Body of pancreas (tissue), 4 donors: Measurements from ENCODE around the gene KRTAP10-2. TPM values are rescaled to one million over a fixed set of nuclear protein-coding genes. Genes with fewer than 3 reads are reported as not detected.
"Not testable (repeated sequence)": the region's sequence is repeated elsewhere in the genome, so short reads cannot be mapped to it uniquely, and the experiment has no call there.

Experiments
- ATAC-seq: fragments of 150-250 bp; one replicate; pipeline ENCODE4 v1.9.1; 2016
- DNase-seq, 4 donors: peaks; one replicate each; pipeline ENCODE4 v3.0.0-alpha.2; 2019
- H3K27ac ChIP-seq, 4 donors: fragments of 200-600 bp; sonication (generic); 1 replicate in 3 of 4; 2 replicates in 1 of 4; pipeline versions ENCODE4 v1.5.1 to v1.6.1; 2016 to 2019; ENCODE audit warnings: mild to moderate bottlenecking in 1 of 4, mixed read lengths in 1 of 4, moderate library complexity in 1 of 4
- H3K27me3 ChIP-seq, 2 donors: fragments of 200-600 bp; sonication (generic); one replicate each; pipeline ENCODE4 v1.6.0; 2016; ENCODE audit warnings: mild to moderate bottlenecking in 1 of 2
- H3K36me3 ChIP-seq, 2 donors: fragments of 200-600 bp; sonication (generic); replicated peaks in 1 of 2; 2 replicates each; pipeline ENCODE4 v1.5.1; 2016; ENCODE audit warnings: low read depth in 2 of 2; ENCODE audit not compliant: insufficient read depth in 1 of 2
- H3K4me1 ChIP-seq: fragments of 200-600 bp; sonication (generic); one replicate; pipeline ENCODE4 v1.6.0; 2016
- H3K4me3 ChIP-seq, 2 donors: fragments of 200-600 bp; sonication (generic); 1 replicate in 1 of 2; 2 replicates in 1 of 2; pipeline ENCODE4 v1.5.1; 2016 to 2019
- H3K9me3 ChIP-seq, 3 donors: fragments of 200-600 bp; sonication (generic); 1 replicate in 2 of 3; 2 replicates in 1 of 3; pipeline ENCODE4 v1.5.1; 2016
- POLR2A ChIP-seq, 3 donors: fragments of 450-650 bp; IDR thresholded peaks; one replicate each; pipeline ENCODE4 v1.6.1; 2016; ENCODE audit warnings: antibody characterized with exemption in 3 of 3, mild to moderate bottlenecking in 2 of 3
- WGBS, 2 donors: methylation state at CpG; one replicate each; pipeline ENCODE4 v1.1.5; 2017; 5-methylcytosine and 5-hydroxymethylcytosine counted together
- intact Hi-C: fragments of 100-400 bp; cut with DNase I; formaldehyde crosslinking; loops from one replicate; pipeline ENCODE4 v1.15.1; 2023
- total RNA-seq, 2 donors: library from RNA; depleted of rRNA; stranded (reverse); fragments of >200 nt; gene quantifications; one replicate each; pipeline ENCODE4 v1.1.0, GENCODE V29; 2016
- TF ChIP-seq, protein P1 (sequence below), 7 experiments: fragments of 450-650 bp in 4 of 7; fragments of 200-600 bp in 3 of 7; sonication (generic) in 3 of 7; IDR thresholded peaks; one replicate each; pipeline ENCODE4 v1.5.1; 2016 to 2019; ENCODE audit warnings: antibody characterized with exemption in 7 of 7

Gene KRTAP10-2
- total RNA-seq, 2 donors from 2014 or later = not detected

DNA sequence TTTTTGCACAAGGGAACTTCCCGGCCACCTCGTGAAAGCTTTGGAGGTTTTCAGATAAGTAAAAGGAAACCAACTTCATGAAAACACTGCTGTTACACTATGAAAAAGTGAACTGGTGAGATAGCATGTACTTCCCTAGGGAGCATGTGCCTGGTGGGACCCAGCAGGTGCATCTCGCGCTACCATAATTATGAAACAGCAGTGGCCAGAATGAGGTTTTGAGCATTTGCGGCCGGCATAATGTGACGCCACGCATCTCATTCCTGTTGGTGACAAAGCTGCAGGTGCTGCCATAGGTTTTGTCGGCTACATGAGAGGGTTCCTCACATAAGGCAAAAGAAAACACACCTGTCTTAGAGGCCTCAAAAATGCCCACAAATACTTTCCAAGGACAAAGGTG lies 5.6 kb upstream of the KRTAP10-2 start:
- Histone ChIP-seq H3K9me3 (no peaks in the 10 kb centered on the region), H3K36me3 (no peaks in the 10 kb centered on the region), H3K27ac (no peak overlapping the region), H3K27me3 (no peaks in the 10 kb centered on the region), H3K4me3 (no peak overlapping the region), H3K4me1 (no peaks in the 10 kb centered on the region)
- TF ChIP-seq POLR2A (IDR thresholded peaks at IDR 0.05) = no peak
- TF ChIP-seq, protein P1, sequence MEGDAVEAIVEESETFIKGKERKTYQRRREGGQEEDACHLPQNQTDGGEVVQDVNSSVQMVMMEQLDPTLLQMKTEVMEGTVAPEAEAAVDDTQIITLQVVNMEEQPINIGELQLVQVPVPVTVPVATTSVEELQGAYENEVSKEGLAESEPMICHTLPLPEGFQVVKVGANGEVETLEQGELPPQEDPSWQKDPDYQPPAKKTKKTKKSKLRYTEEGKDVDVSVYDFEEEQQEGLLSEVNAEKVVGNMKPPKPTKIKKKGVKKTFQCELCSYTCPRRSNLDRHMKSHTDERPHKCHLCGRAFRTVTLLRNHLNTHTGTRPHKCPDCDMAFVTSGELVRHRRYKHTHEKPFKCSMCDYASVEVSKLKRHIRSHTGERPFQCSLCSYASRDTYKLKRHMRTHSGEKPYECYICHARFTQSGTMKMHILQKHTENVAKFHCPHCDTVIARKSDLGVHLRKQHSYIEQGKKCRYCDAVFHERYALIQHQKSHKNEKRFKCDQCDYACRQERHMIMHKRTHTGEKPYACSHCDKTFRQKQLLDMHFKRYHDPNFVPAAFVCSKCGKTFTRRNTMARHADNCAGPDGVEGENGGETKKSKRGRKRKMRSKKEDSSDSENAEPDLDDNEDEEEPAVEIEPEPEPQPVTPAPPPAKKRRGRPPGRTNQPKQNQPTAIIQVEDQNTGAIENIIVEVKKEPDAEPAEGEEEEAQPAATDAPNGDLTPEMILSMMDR (IDR thresholded peaks at IDR 0.05) = no peak
- 52 to 56% methylated on average over 9 of the region's 9 CpGs for WGBS, 2 donors
- ATAC-seq (no peak), DNase-seq (no peak)
- intact Hi-C loops = no loop called here

DNA sequence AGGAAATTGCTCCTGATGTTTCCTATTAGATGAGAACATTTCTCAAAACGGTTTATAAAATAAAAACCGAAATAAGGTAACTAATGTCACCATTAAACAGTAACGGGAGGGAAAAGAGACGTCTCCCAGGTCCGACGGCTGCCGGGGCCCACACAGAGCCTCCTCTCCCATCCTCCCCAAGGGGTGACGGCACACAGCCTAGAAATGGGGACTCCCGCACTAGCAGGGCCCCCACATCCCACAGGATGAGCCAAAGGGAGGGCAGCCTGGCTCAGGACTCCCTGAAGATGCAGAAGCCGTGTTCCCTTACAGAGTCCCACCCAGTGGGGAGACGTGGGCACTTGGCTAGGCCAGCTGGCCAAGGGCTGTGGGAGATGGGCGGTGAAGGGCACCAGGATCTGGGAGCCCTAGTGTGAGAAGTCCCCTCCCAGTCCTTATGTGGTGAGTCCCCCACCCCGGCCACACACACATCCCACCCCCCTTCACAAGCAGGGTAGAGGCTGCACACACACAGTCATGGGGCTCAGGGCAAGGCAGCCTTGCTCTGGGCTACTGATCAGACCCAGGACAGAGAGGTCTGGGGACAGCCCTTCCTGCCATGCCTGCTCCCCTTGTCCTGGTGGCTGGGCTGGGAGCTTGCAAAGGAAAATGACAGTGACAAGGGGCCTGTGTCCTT lies 4.0 kb upstream of the KRTAP10-2 start:
- ATAC-seq = no peak
- Histone ChIP-seq H3K27ac (no peak overlapping the region), H3K4me1 (no peaks in the 10 kb centered on the region), H3K27me3 (no peaks in the 10 kb centered on the region), H3K9me3 (no peaks in the 10 kb centered on the region), H3K36me3 (no peaks in the 10 kb centered on the region), H3K4me3 (no peak overlapping the region)
- TF ChIP-seq, protein P1 (IDR thresholded peaks at IDR 0.05) = no peak
- TF ChIP-seq POLR2A (IDR thresholded peaks at IDR 0.05) = no peak
- WGBS, 2 donors = 65 to 75% methylated on average over 9 to 13 of the region's 13 CpGs
- no peak for DNase-seq
- intact Hi-C loops = no loop called here

DNA sequence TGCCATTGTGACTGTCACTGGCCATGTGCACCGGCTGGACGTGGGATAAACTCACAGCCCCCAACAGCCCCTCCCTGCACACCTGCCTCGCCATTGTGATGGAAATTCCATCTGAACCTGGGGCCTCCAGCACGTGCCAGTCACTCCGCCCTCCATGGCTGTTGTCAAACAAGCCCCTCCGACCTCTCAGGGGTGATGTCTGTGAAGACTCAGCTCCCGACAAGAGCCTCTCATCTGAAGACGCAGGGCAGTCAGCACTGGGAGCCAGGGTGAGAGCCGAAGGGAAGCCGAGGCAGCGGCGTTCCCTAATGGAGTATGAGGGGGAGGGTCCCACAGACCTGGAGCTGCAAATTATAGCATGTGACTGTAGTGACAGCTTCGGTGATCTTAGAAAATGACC lies 1.4 kb upstream of the KRTAP10-2 start:
- 62 to 65% methylated on average over 6 to 13 of the region's 13 CpGs for WGBS, 2 donors
- Histone ChIP-seq H3K4me3 (no peak overlapping the region), H3K9me3 (no peaks in the 10 kb centered on the region), H3K36me3 (no peaks in the 10 kb centered on the region), H3K27me3 (peaks cover 0 to 2% of the 10 kb centered on the region in 2 donors), H3K4me1 (no peaks in the 10 kb centered on the region), H3K27ac (no peak overlapping the region)
- DNase-seq = no peak
- no peak for TF ChIP-seq POLR2A (IDR thresholded peaks at IDR 0.05)
- TF ChIP-seq, protein P1 (IDR thresholded peaks at IDR 0.05) = no peak
- intact Hi-C loops = no loop called here
- no peak for ATAC-seq

DNA sequence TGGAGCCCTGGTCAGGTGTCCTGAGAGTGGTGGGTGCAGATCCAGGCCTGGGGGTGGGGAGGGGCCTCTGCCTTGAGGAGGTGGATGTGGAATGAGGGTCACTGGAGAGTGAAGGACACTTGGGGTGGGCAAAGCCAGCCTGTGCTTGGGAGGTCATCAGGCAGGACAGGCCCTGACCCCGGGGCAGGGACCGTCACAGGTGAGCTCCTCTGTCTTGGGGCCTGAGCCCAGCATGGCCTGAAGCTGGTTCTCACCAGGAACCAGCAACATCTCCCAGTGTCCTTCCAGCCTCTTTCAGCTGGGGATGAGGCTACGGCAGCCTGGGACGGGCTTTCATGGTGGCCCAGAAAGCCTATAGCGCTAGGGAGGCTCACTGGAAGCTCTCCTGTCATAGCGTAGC lies 831 bp upstream of the KRTAP10-2 start:
- Histone ChIP-seq H3K4me3 (no peak overlapping the region), H3K36me3 (no peaks in the 10 kb centered on the region), H3K27ac (no peak overlapping the region), H3K27me3 (peaks cover 0 to 3% of the 10 kb centered on the region in 2 donors), H3K9me3 (no peaks in the 10 kb centered on the region), H3K4me1 (no peaks in the 10 kb centered on the region)
- ATAC-seq = no peak
- intact Hi-C loops = no loop called here
- TF ChIP-seq, protein P1 (IDR thresholded peaks at IDR 0.05) = no peak
- no peak for TF ChIP-seq POLR2A (IDR thresholded peaks at IDR 0.05)
- 83% methylated on average over 6 of the region's 6 CpGs; no CpG with 5 or more reads in 1 of the 2 donors for WGBS, 2 donors
- DNase-seq = no peak

DNA sequence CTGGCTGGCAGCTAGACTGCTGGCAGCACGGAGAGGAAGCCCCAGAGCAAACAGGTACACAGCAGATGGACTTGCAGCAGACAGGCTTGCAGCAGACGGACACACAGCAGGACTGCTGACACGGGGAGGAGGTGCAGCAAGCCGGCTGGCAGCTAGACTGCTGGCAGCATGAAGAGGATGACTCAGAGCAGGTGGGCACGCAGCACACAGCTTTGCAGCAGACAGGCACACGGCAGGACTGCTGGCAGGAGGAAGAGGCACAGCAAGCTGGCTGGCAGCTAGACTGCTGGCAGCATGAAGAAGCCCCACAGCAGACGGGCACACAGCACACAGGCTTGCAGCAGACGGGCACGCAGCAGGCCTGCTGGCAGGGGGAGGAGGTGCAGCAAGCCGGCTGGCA lies 498 bp downstream of the KRTAP10-2 start:
- peaks cover 0 to 5% (median 0%) of the 10 kb centered on the region in 3 donors for H3K9me3 ChIP-seq
- no peak for DNase-seq
- no peaks in the 10 kb centered on the region for H3K4me1 ChIP-seq
- ATAC-seq = no peak
- intact Hi-C loops = no loop called here
- H3K27me3 ChIP-seq = peaks cover 0 to 3% of the 10 kb centered on the region in 2 donors
- H3K36me3 ChIP-seq = no peaks in the 10 kb centered on the region
- H3K4me3 ChIP-seq = no peak overlapping the region
- no peak overlapping the region for H3K27ac ChIP-seq
- TF ChIP-seq POLR2A (IDR thresholded peaks at IDR 0.05) = no peak
- TF ChIP-seq, protein P1 (IDR thresholded peaks at IDR 0.05) = no peak
- WGBS, 2 donors = 47 to 50% methylated on average over 4 to 10 of the region's 10 CpGs

DNA sequence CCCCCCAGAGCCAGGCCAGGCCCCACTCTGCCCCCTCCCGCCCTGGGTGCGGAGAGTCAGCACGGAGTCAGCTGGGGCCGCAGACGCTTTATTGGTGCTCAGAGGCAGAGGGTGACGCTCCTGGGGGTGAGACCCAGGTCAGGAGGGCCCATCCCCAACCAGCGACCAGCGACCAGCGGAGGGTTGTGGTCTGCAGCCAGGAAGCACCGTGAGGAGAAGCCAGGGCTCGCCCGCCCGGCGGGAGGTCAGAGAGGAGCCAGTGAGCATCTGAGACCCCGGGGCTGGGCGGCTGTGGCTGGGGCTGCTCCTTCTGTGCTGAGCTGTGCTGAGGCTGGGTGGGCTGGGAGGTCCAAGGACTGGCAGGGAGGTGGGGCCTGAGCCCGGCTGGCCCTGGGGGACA lies 1.0 kb downstream of the KRTAP10-2 start:
- DNase-seq, H3K27me3 ChIP-seq, H3K9me3 ChIP-seq, H3K4me1 ChIP-seq, H3K4me3 ChIP-seq, H3K36me3 ChIP-seq, H3K27ac ChIP-seq, intact Hi-C loops, ATAC-seq: not testable (repeated sequence)
- 36 to 45% methylated on average over 3 to 14 of the region's 17 CpGs for WGBS, 2 donors
